Measurements from ENCODE around the gene KIF3A.

Gene KIF3A

GRCh38 chr5:132770476-132771159 lies 33.3 kb upstream of the KIF3A start:
- no peak for DNase-seq

GRCh38 chr5:132768485-132768868 lies 31.1 kb upstream of the KIF3A start:
- DNase-seq: no peak

- DNase-seq: no peak
These were observed 29.8 kb upstream of the KIF3A start for GRCh38 chr5:132767150-132767549.

- DNase-seq: no peak
These were observed 29.4 kb upstream of the KIF3A start for GRCh38 chr5:132766806-132767055.

- DNase-seq: no peak
These were observed 28.9 kb upstream of the KIF3A start for GRCh38 chr5:132766020-132766805.

- no peak for DNase-seq
These were observed 28.1 kb upstream of the KIF3A start for GRCh38 chr5:132765311-132766019.

DNA sequence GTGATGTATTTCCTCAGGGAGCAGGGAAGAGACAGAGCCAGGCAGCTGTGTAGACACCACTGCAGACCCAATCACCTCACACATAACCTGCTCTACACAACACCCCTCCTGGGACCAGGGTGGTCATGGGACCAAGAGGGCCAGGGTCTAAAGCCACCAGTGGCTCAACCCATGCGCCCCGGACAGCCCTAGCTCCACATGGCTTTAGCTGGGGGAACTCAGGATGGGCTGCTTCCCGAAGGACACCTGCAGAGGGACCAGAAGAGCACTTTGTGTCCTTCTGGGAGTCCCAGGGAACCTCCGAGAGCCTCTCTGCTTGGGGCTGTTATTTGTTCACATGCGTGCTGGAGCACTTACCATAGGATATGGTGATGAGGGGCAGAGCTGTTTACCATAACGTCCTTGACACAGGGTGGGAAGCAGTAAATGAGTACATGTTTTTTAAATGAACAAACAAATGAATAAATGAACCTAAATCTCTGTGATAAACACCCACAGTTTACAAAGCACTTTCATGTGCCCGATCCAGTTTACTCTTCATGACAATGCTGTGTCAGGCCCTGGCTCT lies 27.4 kb upstream of the KIF3A start:
- DNase-seq: no peak

- DNase-seq: no peak
These were observed 26.7 kb upstream of the KIF3A start for GRCh38 chr5:132764051-132764450.

GRCh38 chr5:132763181-132764036 lies 26.1 kb upstream of the KIF3A start:
- no peak for DNase-seq

- DNase-seq: no peak
These were observed 25.1 kb upstream of the KIF3A start for GRCh38 chr5:132762246-132763000.

- no peak for DNase-seq
These were observed 24.2 kb upstream of the KIF3A start for GRCh38 chr5:132761321-132762240.

GRCh38 chr5:132760601-132761317 lies 23.4 kb upstream of the KIF3A start:
- no peak for DNase-seq

- DNase-seq: no peak
These were observed 22.7 kb upstream of the KIF3A start for GRCh38 chr5:132760049-132760420.

DNA sequence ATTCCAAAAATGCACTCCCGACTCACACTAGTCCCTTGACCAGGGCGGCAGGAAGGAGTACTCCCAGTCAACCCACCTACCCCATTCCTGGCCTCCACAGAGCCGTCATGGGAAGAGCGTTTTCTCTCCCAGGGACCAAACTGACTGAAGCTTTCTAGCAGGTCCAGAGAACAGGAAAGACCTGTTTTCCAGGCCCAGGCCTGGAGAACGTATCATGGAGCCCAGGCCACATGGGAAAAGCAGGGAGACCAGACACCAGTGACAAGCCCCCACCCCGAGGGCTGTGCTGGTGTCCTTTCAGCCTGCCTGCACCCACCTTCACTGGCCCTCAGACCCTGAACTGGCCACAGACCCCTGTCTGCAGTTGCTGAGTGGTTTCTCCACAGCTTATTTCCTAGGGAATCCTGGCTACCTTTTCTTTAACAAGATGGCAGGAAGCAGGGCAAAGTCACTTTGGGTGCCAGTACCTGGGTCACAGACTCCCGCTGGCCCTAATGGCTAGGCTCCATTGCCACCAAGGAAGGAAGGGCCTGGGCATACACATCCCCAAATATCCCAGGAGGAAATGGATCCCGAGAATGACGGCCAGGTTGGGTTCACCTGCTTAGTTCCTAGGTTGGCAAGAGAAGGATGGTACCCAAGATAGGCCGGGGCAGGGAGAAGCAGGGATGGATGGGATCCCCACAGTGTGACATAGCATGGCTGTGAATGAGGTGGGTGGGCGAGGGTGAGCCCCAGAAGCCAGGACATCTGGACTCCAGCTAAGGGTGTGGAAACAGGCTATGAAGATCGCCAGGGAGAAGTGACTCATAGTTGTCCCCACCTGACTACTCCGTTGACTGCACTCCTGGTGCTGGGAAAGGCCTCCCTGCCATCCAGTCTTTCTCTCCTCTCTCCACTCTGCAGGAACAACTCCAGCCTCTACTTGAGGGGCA lies 22.0 kb upstream of the KIF3A start:
- DNase-seq: no peak

GRCh38 chr5:132758451-132758850 lies 21.1 kb upstream of the KIF3A start:
- DNase-seq: no peak

DNA sequence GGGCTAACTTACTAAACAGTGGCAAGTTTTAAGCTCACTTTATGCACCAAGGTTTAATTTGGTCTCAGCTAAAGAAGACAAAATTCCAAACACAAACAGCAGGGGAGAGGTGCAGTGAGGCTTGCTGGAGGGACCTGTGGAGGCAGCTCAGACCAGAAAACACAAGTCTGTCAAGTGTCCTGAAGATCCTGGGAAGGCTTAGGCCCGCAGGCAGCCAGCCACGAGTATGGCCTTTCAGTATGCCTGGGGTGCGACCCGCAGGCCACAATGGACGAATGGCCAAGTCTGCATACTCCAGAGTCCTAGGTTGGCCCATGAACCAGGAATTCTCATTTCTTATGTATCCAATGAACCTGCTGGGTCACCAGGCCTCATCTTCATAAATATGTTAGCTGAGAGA lies 19.2 kb upstream of the KIF3A start:
- DNase-seq: no peak

DNA sequence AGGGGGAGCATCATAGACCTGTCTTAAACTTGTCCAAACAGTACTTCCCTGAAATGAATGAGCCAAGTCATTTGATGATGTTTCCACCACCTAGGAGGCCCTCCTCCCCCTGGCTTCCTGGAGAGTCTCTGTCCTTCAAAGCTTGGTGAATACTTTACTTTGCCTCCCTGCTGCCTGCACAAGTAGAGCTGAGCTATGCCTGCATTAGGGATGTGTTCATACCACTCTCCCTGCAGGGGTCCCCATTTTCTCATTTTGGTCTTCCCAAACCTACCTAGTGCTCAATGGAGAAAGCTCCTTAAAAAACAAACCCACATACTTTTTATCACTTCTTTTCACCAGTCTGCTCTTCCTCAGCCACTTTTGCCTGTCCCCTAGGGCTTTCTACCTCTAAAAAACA lies 17.6 kb upstream of the KIF3A start:
- DNase-seq: no peak

GRCh38 chr5:132754111-132754510 lies 16.8 kb upstream of the KIF3A start:
- no peak for DNase-seq
